Stimulated activated CD4-positive, alpha-beta T cell treated with anti-CD3 and anti-CD28 coated beads, Interleukin-2, amount 100 ng/mL, for 24 hours (primary cell): ENCODE results near the gene PRPF40B.
"Not testable (repeated sequence)": the region's sequence is repeated elsewhere in the genome, so short reads cannot be mapped to it uniquely, and the experiment has no call there.

Source experiments
- DNase-seq, 2 donors: peaks; one replicate each; pipeline ENCODE4 v3.0.0-alpha.2; 2020

PRPF40B gene

DNA sequence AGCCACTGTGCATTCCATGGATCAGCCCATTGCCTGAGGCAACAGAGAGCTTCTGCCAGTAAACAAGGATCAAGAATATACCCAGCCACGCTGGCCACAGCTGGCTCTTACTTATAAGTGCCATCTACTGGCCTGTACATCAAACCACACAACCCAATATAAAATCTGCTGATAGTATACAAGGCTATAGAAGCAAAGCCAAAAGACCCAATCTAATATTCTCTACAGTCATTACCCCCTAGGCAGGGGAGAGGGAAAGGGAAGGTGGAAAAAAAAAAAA lies 13.5 kb upstream of the PRPF40B start:
- DNase-seq = no peak

DNA sequence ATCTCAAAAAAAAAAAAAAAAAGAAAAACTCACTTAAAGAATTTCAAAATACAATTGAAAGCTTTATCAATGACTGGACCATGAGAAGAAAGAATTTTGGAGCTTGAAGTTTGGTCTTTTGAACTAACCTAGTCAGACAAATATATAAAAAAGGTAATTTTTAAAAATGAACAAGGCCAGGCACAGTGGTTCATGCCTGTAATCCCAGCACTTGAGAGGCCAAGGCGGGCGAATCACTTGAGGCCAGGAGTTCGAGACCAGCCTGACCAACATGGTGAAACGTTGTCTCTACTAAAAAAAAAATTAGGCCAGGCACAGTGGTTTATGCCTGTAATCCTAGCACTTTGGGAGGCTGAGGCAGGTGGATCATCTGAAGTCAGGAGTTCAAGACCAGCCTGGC lies 12.6 kb upstream of the PRPF40B start:
- not testable (repeated sequence) for DNase-seq

GRCh38 chr12:49612210-49612609 lies 11.2 kb upstream of the PRPF40B start:
- DNase-seq = no peak

GRCh38 chr12:49615725-49616124 lies 7.6 kb upstream of the PRPF40B start:
- DNase-seq = no peak

- DNase-seq = no peak
Observed at GRCh38 chr12:49616533-49617219, 6.7 kb upstream of the PRPF40B start.

DNA sequence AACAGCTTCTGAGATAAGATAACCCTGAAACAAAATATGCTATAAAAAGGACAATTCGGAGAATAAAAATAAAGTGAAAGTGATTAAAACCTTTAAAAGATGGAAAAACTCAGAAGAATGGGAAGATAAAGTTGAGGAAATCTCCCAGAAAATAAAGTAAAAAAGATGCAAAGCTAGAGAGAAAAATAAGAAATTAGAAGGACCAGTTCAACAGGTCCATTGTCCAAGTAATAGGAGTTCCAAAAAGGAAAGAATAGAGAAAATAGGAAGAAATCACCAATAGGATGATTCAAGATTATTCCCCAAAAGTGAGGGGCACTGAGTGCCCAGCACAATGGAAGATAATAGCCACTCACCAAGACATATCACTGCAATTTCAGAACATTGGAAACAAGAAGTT lies 4.8 kb upstream of the PRPF40B start:
- no peak for DNase-seq

DNA sequence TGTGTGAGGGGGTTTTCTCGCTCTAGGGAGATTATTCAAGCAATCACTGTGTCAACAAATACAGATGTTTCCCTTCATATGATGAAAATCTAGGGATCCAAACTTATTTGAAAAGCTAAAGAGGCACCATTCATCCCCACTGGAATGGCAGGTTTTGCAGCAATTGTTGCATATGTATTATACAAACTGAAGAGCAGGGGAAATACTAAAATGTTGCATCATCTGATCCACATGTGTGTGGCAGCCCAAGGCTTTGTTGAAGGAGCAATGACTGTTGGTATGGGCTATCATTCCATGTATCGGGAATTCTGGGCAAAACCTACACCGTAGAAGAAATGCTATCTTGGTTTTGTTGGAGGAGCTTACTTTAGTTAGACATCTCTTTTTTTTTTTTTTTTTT lies 4.1 kb upstream of the PRPF40B start:
- no peak for DNase-seq

- DNase-seq = no peak
Observed at GRCh38 chr12:49621651-49622500, 1.5 kb upstream of the PRPF40B start.

DNA sequence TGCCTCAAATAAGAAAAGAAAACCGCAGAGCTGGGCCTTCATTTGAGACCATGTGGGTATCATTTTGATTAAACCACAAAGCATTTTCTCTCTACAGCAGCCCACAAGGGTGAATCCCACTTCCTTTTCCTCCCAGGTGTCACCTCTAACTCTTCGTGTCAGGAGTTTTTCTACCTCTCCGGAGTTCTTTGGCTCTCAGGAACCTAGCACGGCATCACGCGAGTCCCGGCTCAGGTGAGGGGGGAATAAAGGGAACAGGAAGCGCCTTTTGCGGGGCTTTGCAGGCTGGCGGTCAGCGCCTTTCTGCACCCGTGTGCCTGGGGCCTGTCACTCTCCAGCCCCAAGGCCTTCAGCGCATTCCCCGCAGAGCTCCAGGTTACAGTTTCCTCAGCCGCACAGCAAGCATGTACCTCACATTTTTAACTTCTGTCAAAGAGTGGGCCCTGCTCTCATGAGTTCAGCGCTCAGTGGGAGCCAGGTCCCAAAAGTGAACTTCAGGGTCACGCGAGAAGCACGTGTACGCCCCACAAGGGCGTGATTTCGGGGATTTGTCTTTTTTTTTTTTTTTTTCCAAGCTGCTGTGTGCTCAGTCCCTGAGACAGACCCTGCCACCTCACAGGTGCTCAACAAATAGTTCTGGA lies 740 bp upstream of the PRPF40B start:
- DNase-seq = peak; percentile 48 to 51

DNA sequence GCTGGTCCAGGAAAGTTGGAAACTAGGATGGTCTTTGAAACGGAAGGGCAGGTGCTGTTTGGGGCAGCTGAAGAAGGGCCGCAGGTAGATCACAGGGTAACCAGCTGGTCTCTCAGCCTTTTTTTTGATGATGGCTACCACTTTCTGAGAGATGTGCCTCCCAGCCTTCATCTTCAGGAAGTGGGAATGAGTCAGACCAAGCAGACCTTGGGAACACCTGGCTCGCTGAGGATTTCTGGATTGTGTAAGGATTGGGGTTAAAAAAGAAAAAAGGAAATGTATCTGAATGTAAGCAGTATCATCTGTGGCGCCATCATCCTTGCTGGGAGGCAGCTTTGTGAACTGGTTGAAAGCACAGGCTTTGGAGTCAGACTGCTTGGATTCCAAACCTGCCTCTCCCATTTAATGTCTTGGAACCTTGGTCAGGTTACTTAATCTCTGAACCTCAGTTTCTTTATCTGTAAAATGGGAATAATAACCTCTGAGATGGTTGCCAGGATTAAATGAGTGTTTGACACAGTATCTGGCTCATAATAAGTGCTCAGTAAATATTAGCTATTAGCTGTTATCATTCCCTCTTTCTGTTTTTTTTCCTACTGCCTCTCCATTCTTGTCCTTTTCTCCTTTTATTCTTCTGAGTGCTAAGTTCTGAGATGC lies 1.7 kb downstream of the PRPF40B start:
- DNase-seq = peak in 1 of 2 donors; percentile 17

- peak in 1 of 2 donors; percentile 38 for DNase-seq
Observed at GRCh38 chr12:49626169-49626835, 2.9 kb downstream of the PRPF40B start.

DNA sequence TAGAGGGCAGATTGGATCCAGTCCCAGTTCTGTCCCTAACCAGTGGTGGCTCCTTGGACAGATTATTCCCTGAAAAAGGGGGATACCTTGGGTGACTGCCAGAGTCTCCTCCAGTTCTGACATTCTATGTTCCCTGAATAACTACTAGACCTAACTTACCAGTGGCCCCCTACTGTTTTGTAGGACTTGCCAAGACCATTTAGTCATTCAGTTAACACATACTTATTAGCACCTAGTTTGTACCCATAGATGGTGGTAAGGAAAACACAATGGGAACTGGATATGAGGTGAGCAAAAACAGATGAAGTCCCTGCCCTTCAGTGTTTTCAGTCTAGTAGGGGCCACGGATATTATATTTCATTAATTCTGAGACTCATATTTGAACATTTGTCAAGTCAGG lies 3.5 kb downstream of the PRPF40B start:
- DNase-seq = peak in 1 of 2 donors; percentile 15

DNA sequence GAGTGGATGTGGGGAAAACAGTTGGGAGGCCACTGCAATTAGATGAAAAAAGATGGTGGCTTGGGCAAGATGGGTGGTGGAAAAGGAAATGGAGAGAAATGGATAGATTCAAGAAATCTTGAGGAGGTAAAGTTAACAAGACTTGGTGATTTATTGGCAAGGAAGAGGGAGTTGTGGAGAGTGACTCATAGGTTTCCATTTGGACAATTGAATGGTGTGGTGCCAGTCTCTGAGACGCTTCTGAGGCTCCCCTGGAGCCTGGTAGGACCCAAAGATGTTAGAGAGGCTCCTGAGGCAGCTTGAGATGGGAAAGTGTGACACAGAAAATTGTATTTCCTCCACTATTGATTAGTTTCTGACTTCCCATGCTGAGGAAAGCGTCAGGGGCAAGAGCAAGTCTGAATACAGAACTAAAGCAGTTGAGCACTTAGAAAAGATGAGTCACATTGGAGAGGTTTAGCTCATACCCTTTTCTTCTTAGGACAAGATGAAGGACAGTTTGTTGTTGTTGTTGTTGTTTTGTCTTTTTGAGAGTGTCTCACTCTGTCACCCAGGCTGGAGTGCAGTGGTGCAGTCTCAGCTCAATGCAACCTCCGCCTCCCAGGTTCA lies 4.5 kb downstream of the PRPF40B start:
- DNase-seq = no peak

DNA sequence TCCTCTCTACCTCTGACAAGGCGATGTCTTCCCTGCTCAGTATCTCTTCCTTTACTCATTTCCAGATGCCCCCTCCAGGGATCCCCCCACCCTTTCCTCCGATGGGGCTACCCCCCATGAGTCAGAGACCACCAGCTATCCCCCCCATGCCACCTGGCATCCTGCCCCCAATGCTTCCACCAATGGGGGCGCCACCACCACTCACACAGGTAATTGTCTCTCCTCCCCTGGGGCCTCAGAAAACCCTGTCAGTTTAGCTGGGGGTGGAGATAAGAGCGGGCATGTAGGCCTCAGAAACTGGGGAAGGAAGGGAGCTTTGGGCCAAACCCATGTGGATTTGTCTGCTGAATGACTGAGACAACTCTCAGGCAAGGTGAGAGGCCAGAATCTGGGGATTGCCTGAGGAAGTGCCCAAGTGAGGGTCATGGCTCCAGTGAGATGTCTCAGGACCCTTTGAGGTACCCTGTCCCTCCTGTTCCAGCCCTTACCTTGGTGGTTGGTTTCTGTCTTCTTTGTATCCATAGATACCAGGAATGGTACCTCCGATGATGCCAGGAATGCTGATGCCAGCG lies 8.1 kb downstream of the PRPF40B start:
- peak in 1 of 2 donors; percentile 13 for DNase-seq

DNA sequence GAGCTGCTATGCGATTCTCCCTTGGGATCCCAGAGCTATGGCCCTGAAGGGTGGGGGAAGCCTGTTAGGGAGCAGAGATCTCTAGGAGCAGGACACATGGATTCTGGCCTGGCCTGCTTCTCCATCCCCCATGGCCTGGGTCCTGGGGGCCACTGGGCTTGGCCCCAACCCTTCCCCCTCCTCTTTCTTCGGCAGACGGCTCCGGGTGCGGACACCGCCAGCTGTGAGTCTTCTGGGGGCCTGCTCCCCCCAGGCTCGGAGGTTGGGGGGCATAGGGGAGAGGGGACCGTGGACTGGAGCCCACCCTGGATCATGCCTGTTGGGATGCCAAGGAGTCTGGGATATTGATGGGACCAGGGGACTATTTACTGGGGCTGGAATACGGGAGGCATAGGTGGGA lies 9.0 kb downstream of the PRPF40B start:
- no peak for DNase-seq

- DNase-seq = no peak
Observed at GRCh38 chr12:49632986-49633702, 9.8 kb downstream of the PRPF40B start.

DNA sequence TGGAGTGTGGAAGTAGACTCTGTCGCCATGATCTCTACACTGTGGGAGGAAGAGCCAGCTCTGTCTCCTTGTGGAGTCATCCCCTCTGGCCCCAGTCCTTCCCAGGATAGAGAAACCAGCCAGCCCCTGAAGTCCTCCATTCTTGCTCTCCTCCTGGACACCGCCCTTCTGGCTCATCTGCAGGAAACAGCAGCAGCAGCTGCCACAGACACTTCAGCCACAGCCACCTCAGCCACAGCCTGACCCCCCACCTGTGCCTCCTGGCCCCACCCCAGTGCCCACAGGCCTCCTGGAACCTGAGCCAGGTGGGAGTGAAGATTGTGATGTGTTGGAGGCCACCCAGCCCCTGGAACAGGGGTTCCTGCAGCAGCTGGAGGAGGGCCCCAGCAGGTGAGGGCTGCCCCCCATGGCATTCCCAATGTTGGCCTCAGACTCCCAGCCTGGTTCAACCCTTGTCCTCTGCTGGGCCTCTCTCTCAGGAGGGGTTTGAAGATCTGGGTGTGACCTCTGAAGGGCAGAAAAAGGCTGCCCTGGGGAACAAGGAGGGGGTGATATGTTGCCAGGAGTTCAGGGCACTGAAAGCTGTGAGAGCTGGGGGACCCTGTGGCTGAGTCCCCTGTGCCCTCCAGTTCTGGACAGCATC lies 10.5 kb downstream of the PRPF40B start:
- DNase-seq = no peak

DNA sequence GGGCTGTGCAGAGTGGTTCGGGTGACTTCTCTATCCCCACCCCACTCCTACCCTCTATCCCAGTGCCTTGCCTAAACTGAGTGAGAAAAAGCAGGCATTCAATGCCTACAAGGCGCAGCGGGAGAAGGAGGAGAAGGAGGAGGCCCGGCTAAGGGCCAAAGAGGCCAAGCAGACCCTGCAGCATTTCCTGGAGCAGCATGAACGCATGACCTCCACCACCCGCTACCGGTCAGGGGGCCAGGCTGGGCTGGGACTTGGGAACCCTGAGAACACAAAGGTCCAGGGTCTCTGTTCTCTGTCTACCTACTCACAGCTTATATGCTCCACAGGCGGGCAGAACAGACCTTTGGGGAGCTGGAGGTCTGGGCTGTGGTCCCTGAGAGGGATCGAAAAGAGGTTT lies 11.7 kb downstream of the PRPF40B start:
- DNase-seq = no peak

GRCh38 chr12:49635656-49636055 lies 12.3 kb downstream of the PRPF40B start:
- no peak for DNase-seq

DNA sequence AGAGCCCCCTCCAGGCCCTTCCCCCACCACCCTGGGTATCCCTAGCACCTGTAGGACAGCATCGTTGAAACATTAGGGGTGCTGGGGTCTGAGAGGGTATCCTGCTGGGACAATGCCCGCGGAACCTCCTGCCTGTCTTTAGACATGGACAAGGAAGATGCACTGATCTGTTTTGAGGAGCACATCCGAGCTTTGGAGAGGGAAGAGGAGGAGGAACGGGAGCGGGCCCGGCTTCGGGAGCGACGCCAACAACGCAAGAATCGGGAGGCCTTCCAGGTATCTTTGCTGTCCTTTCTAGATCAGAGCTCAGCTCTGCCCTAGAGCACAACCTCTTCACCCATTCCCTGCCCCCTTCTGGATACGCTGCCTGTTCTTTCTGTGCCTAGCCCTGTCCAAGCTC lies 13.2 kb downstream of the PRPF40B start:
- no peak for DNase-seq
